Ovary (tissue), 3 donors: Measurements from ENCODE around the gene CTSF.

Experiments used
- EP300 ChIP-seq: sonication (generic); formaldehyde crosslinking; IDR thresholded peaks from one replicate; pipeline ENCODE4 v1.6.1; 2017; ENCODE audit warnings: antibody characterized with exemption
- TF ChIP-seq, protein P1 (sequence below), 3 donors: fragments of 450-650 bp in 2 of 3; fragments of 200-600 bp in 1 of 3; IDR thresholded peaks; one replicate each; pipeline versions ENCODE4 v1.5.1 to v1.8.0; 2016 to 2022; ENCODE audit warnings: antibody characterized with exemption in 3 of 3, mild to moderate bottlenecking in 1 of 3
- donor health status: DM: no; HTN: no; CAD: no.

DNA sequence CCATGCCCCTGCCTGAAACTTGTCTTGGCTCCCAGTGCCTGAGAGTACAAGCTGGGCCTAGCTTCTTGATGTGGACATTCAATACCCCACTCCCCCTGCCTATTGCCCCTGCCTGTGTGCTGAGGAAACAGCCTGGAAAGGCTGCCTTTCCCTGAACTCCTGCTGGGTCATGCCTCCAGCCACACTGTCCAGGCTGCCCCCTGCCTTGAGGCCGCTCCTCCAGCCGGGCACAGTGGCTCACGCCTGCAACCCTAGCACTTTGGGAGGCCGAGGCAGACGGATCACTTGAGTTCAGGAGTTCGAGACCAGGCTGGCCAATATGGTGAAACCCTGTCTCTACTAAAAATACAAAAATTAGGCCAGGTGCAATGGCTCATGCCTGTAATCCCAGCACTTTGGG lies 34.7 kb upstream of the CTSF start:
- TF ChIP-seq EP300 = no peak
- TF ChIP-seq, protein P1, sequence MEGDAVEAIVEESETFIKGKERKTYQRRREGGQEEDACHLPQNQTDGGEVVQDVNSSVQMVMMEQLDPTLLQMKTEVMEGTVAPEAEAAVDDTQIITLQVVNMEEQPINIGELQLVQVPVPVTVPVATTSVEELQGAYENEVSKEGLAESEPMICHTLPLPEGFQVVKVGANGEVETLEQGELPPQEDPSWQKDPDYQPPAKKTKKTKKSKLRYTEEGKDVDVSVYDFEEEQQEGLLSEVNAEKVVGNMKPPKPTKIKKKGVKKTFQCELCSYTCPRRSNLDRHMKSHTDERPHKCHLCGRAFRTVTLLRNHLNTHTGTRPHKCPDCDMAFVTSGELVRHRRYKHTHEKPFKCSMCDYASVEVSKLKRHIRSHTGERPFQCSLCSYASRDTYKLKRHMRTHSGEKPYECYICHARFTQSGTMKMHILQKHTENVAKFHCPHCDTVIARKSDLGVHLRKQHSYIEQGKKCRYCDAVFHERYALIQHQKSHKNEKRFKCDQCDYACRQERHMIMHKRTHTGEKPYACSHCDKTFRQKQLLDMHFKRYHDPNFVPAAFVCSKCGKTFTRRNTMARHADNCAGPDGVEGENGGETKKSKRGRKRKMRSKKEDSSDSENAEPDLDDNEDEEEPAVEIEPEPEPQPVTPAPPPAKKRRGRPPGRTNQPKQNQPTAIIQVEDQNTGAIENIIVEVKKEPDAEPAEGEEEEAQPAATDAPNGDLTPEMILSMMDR (IDR thresholded peaks at IDR 0.05) = no peak
